Measurements from ENCODE around the gene AUNIP. TPM values are rescaled to one million over a fixed set of nuclear protein-coding genes. Genes with fewer than 3 reads are reported as not detected.

Gene AUNIP
- total RNA-seq, 1 experiment from 2014 or later = 12.1 TPM

DNA sequence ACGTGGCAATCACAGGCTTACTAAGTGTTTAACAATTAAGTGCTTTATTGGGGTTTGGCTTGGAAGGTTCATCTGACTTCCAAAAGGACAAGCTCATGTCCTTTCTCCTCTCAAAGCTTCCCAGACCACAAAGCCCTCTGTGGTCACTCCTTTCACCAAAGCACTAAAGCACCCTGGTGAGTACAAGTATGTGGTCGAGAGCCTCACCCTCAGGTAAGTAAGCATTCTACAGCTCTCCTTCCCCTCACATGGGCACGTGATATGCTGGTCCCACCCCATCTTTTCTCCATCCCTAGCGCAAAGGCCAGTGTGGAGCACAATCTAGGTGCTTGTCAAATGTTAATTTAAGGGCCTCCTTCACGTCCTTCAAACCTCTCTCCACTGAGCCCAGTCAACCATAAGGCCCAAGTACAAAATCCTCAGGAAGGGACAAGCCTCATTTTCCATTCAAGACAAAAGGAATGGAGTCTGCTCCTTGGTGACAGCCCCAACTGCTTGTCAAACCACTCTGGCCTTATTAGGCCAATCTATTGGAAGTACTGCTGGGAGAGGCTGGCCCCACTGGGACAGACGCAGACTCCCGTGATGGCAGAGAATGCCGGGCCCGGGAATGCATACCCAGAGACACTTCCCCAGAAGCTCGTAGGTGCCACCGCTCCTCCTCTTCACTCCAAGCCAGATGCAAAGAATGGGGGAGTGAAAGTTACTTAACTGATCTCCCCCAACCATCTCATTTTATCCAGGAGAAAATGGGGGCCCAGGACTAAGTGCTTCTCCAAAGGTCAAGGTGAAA, 39.2 kb upstream of the AUNIP start:
- intact Hi-C loops (cut with micrococcal nuclease) = loop anchor here (5.0 to 10.0 kb wide), 2 partner anchors 81 to 246 kb away; partner anchors contain the start of gene MTFR1L
- Histone ChIP-seq H3K9ac (ENCODE audit: low read length) (no peak overlapping the region), H3K9me2 (ENCODE audit: insufficient read depth) (no peaks in the 10 kb centered on the region), H2AFZ (ENCODE audit: low read depth, low read length, poor library complexity, severe bottlenecking) (no peak overlapping the region), H3K27me3 (ENCODE audit: insufficient read depth, low read length) (no peaks in the 10 kb centered on the region), H3K79me2 (ENCODE audit: insufficient read depth, low read length) (peaks cover 40% of the 10 kb centered on the region), H3K27ac (ENCODE audit: low read depth, low read length) (no peak overlapping the region), H3K4me3 (replicated peaks in 1 of 2; ENCODE audit: low read depth in 1 of 2, low read length in 2 of 2) (no peak overlapping the region), H3K4me1 (ENCODE audit: control insufficient read depth in 1 of 2, insufficient read depth in 2 of 2, low read length in 2 of 2) (peaks cover 19 to 31% of the 10 kb centered on the region in 2 experiments), H4K20me1 (ENCODE audit: insufficient read depth) (no peaks in the 10 kb centered on the region), H3K4me2 (ENCODE audit: low read length) (no peak overlapping the region), H3K9me3 (ENCODE audit: control insufficient read depth in 1 of 2, insufficient read depth in 1 of 2, low read depth in 1 of 2, low read length in 2 of 2) (no peaks in the 10 kb centered on the region), H3K36me3 (ENCODE audit: control insufficient read depth in 1 of 2, insufficient read depth in 2 of 2, low read length in 2 of 2) (peaks cover 38 to 51% of the 10 kb centered on the region in 2 experiments)
- ChIA-PET CTCF (no interaction called here), RAD21 (ENCODE audit: low non-redundant PET in 1 of 2, low total read pairs in 2 of 2, uncharacterized antibody in 2 of 2, unreplicated experiment in 2 of 2) (no interaction called here), POLR2A (interaction anchor here (0.9 kb wide), 1 partner anchor 99 kb away, joined by 3 read pairs; the partner anchor contains the start of gene PAFAH2)
- DNase-seq (ENCODE audit: low read depth, low spot score) (no peak), ATAC-seq (no peak)
- no TSS peak for BruUV-seq (replicated peaks)
- TF ChIP-seq, protein P1, sequence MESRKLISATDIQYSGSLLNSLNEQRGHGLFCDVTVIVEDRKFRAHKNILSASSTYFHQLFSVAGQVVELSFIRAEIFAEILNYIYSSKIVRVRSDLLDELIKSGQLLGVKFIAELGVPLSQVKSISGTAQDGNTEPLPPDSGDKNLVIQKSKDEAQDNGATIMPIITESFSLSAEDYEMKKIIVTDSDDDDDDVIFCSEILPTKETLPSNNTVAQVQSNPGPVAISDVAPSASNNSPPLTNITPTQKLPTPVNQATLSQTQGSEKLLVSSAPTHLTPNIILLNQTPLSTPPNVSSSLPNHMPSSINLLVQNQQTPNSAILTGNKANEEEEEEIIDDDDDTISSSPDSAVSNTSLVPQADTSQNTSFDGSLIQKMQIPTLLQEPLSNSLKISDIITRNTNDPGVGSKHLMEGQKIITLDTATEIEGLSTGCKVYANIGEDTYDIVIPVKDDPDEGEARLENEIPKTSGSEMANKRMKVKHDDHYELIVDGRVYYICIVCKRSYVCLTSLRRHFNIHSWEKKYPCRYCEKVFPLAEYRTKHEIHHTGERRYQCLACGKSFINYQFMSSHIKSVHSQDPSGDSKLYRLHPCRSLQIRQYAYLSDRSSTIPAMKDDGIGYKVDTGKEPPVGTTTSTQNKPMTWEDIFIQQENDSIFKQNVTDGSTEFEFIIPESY (IDR thresholded peaks at IDR 0.05; ENCODE audit: extremely low read depth, insufficient replicate concordance, low read length) = no peak
- TF ChIP-seq EZH2phosphoT487 (IDR thresholded peaks at IDR 0.05; ENCODE audit: borderline replicate concordance) (no peak), RAD21 (IDR thresholded peaks at IDR 0.05; ENCODE audit: low read depth) (no peak), CBX3 (IDR thresholded peaks at IDR 0.05; ENCODE audit: low read depth) (no peak), ZFX (IDR thresholded peaks at IDR 0.05) (no peak), YY1 (IDR thresholded peaks at IDR 0.05; ENCODE audit: extremely low read depth, insufficient replicate concordance, low read depth, low read length) (no peak), CEBPB (IDR thresholded peaks at IDR 0.05; ENCODE audit: low read depth) (no peak), POLR2AphosphoS5 (IDR thresholded peaks at IDR 0.05; ENCODE audit: low read depth, low read length) (no peak), POLR2A (IDR thresholded peaks at IDR 0.05; ENCODE audit: borderline replicate concordance, extremely low read depth, insufficient read depth, insufficient read length) (no peak), SRF (IDR thresholded peaks at IDR 0.05; ENCODE audit: low read depth) (no peak), TCF7L2 (IDR thresholded peaks at IDR 0.05; ENCODE audit: borderline replicate concordance, extremely low read depth, insufficient read depth, insufficient read length) (no peak), FOSL1 (IDR thresholded peaks at IDR 0.05; ENCODE audit: low read depth) (no peak), JUND (IDR thresholded peaks at IDR 0.05) (no peak), SP1 (IDR thresholded peaks at IDR 0.05; ENCODE audit: low read depth) (no peak)
- TF ChIP-seq, protein P2, sequence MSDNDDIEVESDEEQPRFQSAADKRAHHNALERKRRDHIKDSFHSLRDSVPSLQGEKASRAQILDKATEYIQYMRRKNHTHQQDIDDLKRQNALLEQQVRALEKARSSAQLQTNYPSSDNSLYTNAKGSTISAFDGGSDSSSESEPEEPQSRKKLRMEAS (IDR thresholded peaks at IDR 0.05) = no peak
- TF ChIP-seq, protein P3, sequence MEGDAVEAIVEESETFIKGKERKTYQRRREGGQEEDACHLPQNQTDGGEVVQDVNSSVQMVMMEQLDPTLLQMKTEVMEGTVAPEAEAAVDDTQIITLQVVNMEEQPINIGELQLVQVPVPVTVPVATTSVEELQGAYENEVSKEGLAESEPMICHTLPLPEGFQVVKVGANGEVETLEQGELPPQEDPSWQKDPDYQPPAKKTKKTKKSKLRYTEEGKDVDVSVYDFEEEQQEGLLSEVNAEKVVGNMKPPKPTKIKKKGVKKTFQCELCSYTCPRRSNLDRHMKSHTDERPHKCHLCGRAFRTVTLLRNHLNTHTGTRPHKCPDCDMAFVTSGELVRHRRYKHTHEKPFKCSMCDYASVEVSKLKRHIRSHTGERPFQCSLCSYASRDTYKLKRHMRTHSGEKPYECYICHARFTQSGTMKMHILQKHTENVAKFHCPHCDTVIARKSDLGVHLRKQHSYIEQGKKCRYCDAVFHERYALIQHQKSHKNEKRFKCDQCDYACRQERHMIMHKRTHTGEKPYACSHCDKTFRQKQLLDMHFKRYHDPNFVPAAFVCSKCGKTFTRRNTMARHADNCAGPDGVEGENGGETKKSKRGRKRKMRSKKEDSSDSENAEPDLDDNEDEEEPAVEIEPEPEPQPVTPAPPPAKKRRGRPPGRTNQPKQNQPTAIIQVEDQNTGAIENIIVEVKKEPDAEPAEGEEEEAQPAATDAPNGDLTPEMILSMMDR (IDR thresholded peaks at IDR 0.05 in 2 of 3, conservative IDR thresholded peaks at IDR 0.05 in 1 of 3; ENCODE audit: borderline replicate concordance in 1 of 3, insufficient read depth in 1 of 3, low read depth in 2 of 3, low read length in 2 of 3) = no peak
- TF ChIP-seq, protein P4, sequence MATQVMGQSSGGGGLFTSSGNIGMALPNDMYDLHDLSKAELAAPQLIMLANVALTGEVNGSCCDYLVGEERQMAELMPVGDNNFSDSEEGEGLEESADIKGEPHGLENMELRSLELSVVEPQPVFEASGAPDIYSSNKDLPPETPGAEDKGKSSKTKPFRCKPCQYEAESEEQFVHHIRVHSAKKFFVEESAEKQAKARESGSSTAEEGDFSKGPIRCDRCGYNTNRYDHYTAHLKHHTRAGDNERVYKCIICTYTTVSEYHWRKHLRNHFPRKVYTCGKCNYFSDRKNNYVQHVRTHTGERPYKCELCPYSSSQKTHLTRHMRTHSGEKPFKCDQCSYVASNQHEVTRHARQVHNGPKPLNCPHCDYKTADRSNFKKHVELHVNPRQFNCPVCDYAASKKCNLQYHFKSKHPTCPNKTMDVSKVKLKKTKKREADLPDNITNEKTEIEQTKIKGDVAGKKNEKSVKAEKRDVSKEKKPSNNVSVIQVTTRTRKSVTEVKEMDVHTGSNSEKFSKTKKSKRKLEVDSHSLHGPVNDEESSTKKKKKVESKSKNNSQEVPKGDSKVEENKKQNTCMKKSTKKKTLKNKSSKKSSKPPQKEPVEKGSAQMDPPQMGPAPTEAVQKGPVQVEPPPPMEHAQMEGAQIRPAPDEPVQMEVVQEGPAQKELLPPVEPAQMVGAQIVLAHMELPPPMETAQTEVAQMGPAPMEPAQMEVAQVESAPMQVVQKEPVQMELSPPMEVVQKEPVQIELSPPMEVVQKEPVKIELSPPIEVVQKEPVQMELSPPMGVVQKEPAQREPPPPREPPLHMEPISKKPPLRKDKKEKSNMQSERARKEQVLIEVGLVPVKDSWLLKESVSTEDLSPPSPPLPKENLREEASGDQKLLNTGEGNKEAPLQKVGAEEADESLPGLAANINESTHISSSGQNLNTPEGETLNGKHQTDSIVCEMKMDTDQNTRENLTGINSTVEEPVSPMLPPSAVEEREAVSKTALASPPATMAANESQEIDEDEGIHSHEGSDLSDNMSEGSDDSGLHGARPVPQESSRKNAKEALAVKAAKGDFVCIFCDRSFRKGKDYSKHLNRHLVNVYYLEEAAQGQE (IDR thresholded peaks at IDR 0.05; ENCODE audit: low read depth) = no peak

All from HCT116 (cell line).